HEK293T (cell line): ENCODE measurements around the gene SOS2.

ENCODE experiments used
- BHLHE40 ChIP-seq: fragments of 450-650 bp; IDR thresholded peaks from 2 replicates; pipeline ENCODE4 v1.6.1; 2016; ENCODE audit warnings: mild to moderate bottlenecking, moderate library complexity, borderline replicate concordance
- FOXA1 ChIP-seq: fragments of 450-650 bp; IDR thresholded peaks from 2 replicates; pipeline ENCODE4 v1.6.1; 2016; ENCODE audit warnings: mild to moderate bottlenecking
- FOXM1 ChIP-seq: fragments of 450-650 bp; IDR thresholded peaks from 2 replicates; pipeline ENCODE4 v1.6.1; 2017; ENCODE audit warnings: mild to moderate bottlenecking, borderline replicate concordance
- L3MBTL2 ChIP-seq: fragments of 450-650 bp; conservative IDR thresholded peaks from 2 replicates; pipeline ENCODE4 v1.6.1; 2016; ENCODE audit warnings: mild to moderate bottlenecking
- SP1 ChIP-seq: fragments of 450-650 bp; IDR thresholded peaks from 2 replicates; pipeline ENCODE4 v1.6.1; 2017
- TARDBP ChIP-seq: fragments of 450-650 bp; IDR thresholded peaks from 2 replicates; pipeline ENCODE4 v1.6.1; 2016
- ZNF384 ChIP-seq: fragments of 450-650 bp; IDR thresholded peaks from 2 replicates; pipeline ENCODE4 v1.6.1; 2016

DNA sequence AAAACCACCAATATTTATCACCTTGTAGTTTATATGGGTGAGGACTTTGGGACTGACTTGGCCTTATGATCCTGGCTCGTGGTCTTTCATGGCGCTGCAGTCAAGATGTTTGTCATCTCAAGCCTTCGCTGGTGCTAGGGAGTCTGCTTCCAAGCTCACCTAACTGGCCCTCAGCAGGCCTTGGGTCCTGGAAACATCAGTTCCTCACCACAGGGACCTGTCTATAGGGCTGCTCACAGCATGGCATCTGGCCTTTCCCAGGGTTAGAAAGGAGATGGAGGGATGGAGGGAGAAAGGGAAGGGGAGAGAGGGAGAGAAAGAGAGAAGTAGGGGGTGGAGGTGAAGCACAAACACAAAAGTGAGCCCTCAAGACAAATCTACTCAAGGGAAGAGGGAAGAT lies 146.7 kb downstream of the SOS2 start:
- TF ChIP-seq SP1 (no peak), TARDBP (no peak), L3MBTL2 (no peak), FOXM1 (no peak), FOXA1 (no peak), BHLHE40 (no peak), ZNF384 (no peak)
